Gastrocnemius medialis (tissue), 4 donors: Measurements from ENCODE around the gene USP32. TPM values are rescaled to one million over a fixed set of nuclear protein-coding genes. Genes with fewer than 3 reads are reported as not detected.
"Not testable (repeated sequence)": the region's sequence is repeated elsewhere in the genome, so short reads cannot be mapped to it uniquely, and the experiment has no call there.

Experiments used
- ATAC-seq, 2 donors: fragments of 150-250 bp; one replicate each; pipeline ENCODE4 v1.9.1; 2016
- DNase-seq, 2 donors: peaks; one replicate each; pipeline ENCODE4 v3.0.0-alpha.2; 2019
- H3K27ac ChIP-seq, 4 donors: fragments of 200-600 bp; sonication (generic); 1 replicate in 1 of 4; 2 replicates in 3 of 4; pipeline ENCODE4 v1.5.1; 2016 to 2018; ENCODE audit warnings: mild to moderate bottlenecking in 2 of 4, moderate library complexity in 1 of 4
- H3K27me3 ChIP-seq, 3 donors: fragments of 200-600 bp; sonication (generic) in 2 of 3; 1 replicate in 1 of 3; 2 replicates in 2 of 3; pipeline versions ENCODE4 v1.5.1 to v1.6.0; 2016 to 2019; ENCODE audit warnings: mild to moderate bottlenecking in 1 of 3, moderate library complexity in 1 of 3
- H3K36me3 ChIP-seq, 2 donors: fragments of 200-600 bp; sonication (generic) in 1 of 2; one replicate each; pipeline ENCODE4 v1.5.1; 2017 to 2018
- H3K4me1 ChIP-seq, 2 donors: fragments of 200-600 bp; sonication (generic) in 1 of 2; one replicate each; pipeline ENCODE4 v1.5.1; 2016 to 2017; ENCODE audit warnings: mild to moderate bottlenecking in 2 of 2
- H3K4me3 ChIP-seq, 4 donors: fragments of 200-600 bp; sonication (generic) in 3 of 4; 1 replicate in 1 of 4; 2 replicates in 3 of 4; pipeline ENCODE4 v1.5.1; 2016 to 2019; ENCODE audit warnings: mild to moderate bottlenecking in 2 of 4
- H3K9me3 ChIP-seq, 3 donors: fragments of 200-600 bp; sonication (generic) in 2 of 3; 1 replicate in 1 of 3; 2 replicates in 2 of 3; pipeline ENCODE4 v1.5.1; 2016 to 2019
- CTCF ChIP-seq, 5 experiments: fragments of 450-650 bp in 3 of 5; fragments of 200-600 bp in 2 of 5; sonication (generic) in 2 of 5; IDR thresholded peaks in 4 of 5; conservative IDR thresholded peaks in 1 of 5; 1 replicate in 4 of 5; 2 replicates in 1 of 5; pipeline ENCODE4 v1.5.1; 2016 to 2019; ENCODE audit warnings: antibody characterized with exemption in 5 of 5, mild to moderate bottlenecking in 3 of 5, moderate library complexity in 3 of 5
- POLR2A ChIP-seq, 2 donors: fragments of 450-650 bp; IDR thresholded peaks; one replicate each; pipeline ENCODE4 v1.6.1; 2017; ENCODE audit warnings: antibody characterized with exemption in 2 of 2, mild to moderate bottlenecking in 2 of 2, moderate library complexity in 2 of 2
- in situ Hi-C, 4 donors: fragments of 200-750 bp; cut with MboI; loops; one replicate each; pipeline versions ENCODE4 v1.15.0 to v1.8.0; 2017; ENCODE audit warnings: low sequenced_read_pairs in 4 of 4
- intact Hi-C: fragments of 100-400 bp; cut with DNase I; formaldehyde crosslinking; loops from one replicate; pipeline ENCODE4 v1.15.1; 2023; ENCODE audit warnings: low total_unique reads
- total RNA-seq, 4 donors: library from RNA; depleted of rRNA; stranded (reverse); fragments of >200 nt; gene quantifications; one replicate each; pipeline versions ENCODE4 v1.1.0 to v1.2.3, GENCODE V29; 2016

Gene USP32
- total RNA-seq, 4 donors from 2014 or later: 44.4 to 83.2 (median 52.5) TPM

GRCh38 chr17:60318326-60318725, 73.6 kb downstream of the USP32 start:
- in situ Hi-C loops (loop anchor here in 1 of 4 donors (25.0 kb wide), 1 partner anchor 94 kb away; the partner anchor contains the start of gene CHCT1), intact Hi-C loops (loop anchor here (5.0 kb wide), 1 partner anchor 39 kb away; no protein-coding TSS in a partner anchor)
- DNase-seq (no peak), ATAC-seq (no peak)
- Histone ChIP-seq H3K4me1 (peaks cover 15% of the 10 kb centered on the region in 2 donors), H3K4me3 (no peak overlapping the region), H3K27me3 (no peaks in the 10 kb centered on the region), H3K9me3 (no peaks in the 10 kb centered on the region), H3K27ac (no peak overlapping the region), H3K36me3 (no peaks in the 10 kb centered on the region)
- TF ChIP-seq POLR2A (IDR thresholded peaks at IDR 0.05) (no peak), CTCF (IDR thresholded peaks at IDR 0.05 in 4 of 5, conservative IDR thresholded peaks at IDR 0.05 in 1 of 5) (no peak)

- H3K4me1 ChIP-seq: peaks cover 14 to 21% of the 10 kb centered on the region in 2 donors
- in situ Hi-C loops (loop anchor here in 1 of 4 donors (25.0 kb wide), 1 partner anchor 97 kb away; the partner anchor contains the start of gene CHCT1), intact Hi-C loops (loop anchor here (5.0 kb wide), 1 partner anchor 42 kb away; no protein-coding TSS in a partner anchor)
- no peaks in the 10 kb centered on the region for H3K36me3 ChIP-seq
- no peak for ATAC-seq
- no peaks in the 10 kb centered on the region for H3K27me3 ChIP-seq
- DNase-seq: no peak
- H3K27ac ChIP-seq: no peak overlapping the region
- no peak for TF ChIP-seq CTCF (IDR thresholded peaks at IDR 0.05 in 4 of 5, conservative IDR thresholded peaks at IDR 0.05 in 1 of 5)
- TF ChIP-seq POLR2A (IDR thresholded peaks at IDR 0.05): no peak
- H3K4me3 ChIP-seq: no peak overlapping the region
- H3K9me3 ChIP-seq: no peaks in the 10 kb centered on the region
Measured at GRCh38 chr17:60315650-60316049, 76.3 kb downstream of the USP32 start.

- DNase-seq, H3K36me3 ChIP-seq, H3K27ac ChIP-seq, ATAC-seq, H3K4me3 ChIP-seq, H3K27me3 ChIP-seq, H3K9me3 ChIP-seq: not testable (repeated sequence)
- H3K4me1 ChIP-seq: peaks cover 14 to 21% of the 10 kb centered on the region in 2 donors
- in situ Hi-C loops: loop anchor here in 1 of 4 donors (25.0 kb wide), 1 partner anchor 97 kb away; the partner anchor contains the start of gene CHCT1
- intact Hi-C loops: loop anchor here (5.0 kb wide), 2 partner anchors 42 to 77 kb away; partner anchors contain the start of gene USP32
Measured at GRCh38 chr17:60314900-60315299, 77.0 kb downstream of the USP32 start.

GRCh38 chr17:60314423-60314822, 77.5 kb downstream of the USP32 start:
- no peak for TF ChIP-seq CTCF (IDR thresholded peaks at IDR 0.05 in 4 of 5, conservative IDR thresholded peaks at IDR 0.05 in 1 of 5)
- no peak for TF ChIP-seq POLR2A (IDR thresholded peaks at IDR 0.05)
- intact Hi-C loops: loop anchor here (5.0 kb wide), 1 partner anchor 78 kb away; the partner anchor contains the start of gene USP32
- no peaks in the 10 kb centered on the region for H3K9me3 ChIP-seq

GRCh38 chr17:60311936-60312335, 80.0 kb downstream of the USP32 start:
- in situ Hi-C loops (loop anchor here in 1 of 4 donors (25.0 kb wide), 1 partner anchor 100 kb away; the partner anchor contains the start of gene CHCT1), intact Hi-C loops (loop anchor here (5.0 kb wide), 1 partner anchor 80 kb away; the partner anchor contains the start of gene USP32)
- DNase-seq: no peak
- no peaks in the 10 kb centered on the region for H3K9me3 ChIP-seq
- no peak overlapping the region for H3K4me3 ChIP-seq
- peak overlapping the region in 1 of 4 donors; percentile 34 for H3K27ac ChIP-seq
- TF ChIP-seq CTCF (IDR thresholded peaks at IDR 0.05 in 4 of 5, conservative IDR thresholded peaks at IDR 0.05 in 1 of 5): no peak
- no peak for TF ChIP-seq POLR2A (IDR thresholded peaks at IDR 0.05)
- no peaks in the 10 kb centered on the region for H3K27me3 ChIP-seq
- ATAC-seq: peak in 1 of 2 donors; percentile 24
- H3K36me3 ChIP-seq: no peaks in the 10 kb centered on the region
- H3K4me1 ChIP-seq: peaks cover 19 to 21% of the 10 kb centered on the region in 2 donors

More at GRCh38 chr17:60314423-60314822, 77.5 kb downstream of the USP32 start:
- DNase-seq: no peak
- Histone ChIP-seq H3K4me1 (peaks cover 19 to 21% of the 10 kb centered on the region in 2 donors), H3K36me3 (no peaks in the 10 kb centered on the region), H3K4me3 (no peak overlapping the region), H3K27ac (peak overlapping the region in 1 of 4 donors; percentile 30), H3K27me3 (no peaks in the 10 kb centered on the region)
- ATAC-seq: no peak
- in situ Hi-C loops: loop anchor here in 1 of 4 donors (25.0 kb wide), 1 partner anchor 98 kb away; the partner anchor contains the start of gene CHCT1
